ENCODE results near the gene DENND1B.

DNA sequence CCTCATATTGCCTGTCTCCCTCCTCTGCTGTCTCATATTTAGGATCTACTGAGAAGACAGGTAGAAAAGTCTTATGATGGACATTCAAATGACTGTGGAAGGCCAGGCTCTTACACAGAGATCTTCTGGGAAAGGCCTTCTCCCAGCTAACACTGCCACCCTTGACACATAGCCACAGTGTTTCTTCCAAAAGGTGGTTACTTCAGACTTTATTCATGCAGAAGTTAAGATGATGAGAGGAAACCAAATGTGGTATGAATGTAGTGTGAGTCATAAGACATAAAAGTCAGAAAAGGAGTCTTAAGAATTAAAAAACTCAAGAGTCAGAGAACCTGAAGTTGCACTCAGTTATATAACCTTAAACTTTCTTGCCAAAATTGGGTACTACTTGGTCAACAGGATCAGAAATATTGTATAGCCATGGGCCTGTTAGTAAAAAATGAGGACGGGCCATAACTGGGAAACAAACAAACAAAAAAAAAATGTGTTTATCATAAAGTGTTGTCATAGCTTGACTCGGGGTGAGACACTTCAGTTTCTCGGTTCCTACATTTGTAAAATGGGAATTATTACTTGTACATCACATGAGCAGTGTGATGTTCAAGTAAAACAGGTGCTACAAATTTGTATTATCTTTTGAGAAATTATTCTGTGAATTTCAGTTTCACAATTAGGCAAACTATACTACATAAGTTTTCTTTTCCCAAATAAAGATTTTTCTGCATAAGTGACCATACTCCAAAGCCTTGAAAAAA is 1.2 kb upstream of the DENND1B start:
- TF ChIP-seq, protein P1, sequence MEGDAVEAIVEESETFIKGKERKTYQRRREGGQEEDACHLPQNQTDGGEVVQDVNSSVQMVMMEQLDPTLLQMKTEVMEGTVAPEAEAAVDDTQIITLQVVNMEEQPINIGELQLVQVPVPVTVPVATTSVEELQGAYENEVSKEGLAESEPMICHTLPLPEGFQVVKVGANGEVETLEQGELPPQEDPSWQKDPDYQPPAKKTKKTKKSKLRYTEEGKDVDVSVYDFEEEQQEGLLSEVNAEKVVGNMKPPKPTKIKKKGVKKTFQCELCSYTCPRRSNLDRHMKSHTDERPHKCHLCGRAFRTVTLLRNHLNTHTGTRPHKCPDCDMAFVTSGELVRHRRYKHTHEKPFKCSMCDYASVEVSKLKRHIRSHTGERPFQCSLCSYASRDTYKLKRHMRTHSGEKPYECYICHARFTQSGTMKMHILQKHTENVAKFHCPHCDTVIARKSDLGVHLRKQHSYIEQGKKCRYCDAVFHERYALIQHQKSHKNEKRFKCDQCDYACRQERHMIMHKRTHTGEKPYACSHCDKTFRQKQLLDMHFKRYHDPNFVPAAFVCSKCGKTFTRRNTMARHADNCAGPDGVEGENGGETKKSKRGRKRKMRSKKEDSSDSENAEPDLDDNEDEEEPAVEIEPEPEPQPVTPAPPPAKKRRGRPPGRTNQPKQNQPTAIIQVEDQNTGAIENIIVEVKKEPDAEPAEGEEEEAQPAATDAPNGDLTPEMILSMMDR (IDR thresholded peaks at IDR 0.05), result no peak
- TF ChIP-seq POLR2A (IDR thresholded peaks at IDR 0.05), result no peak
